Activated B cell treated with CpG ODN at 0.5 μM for 24 hours (primary cell): ENCODE data around the gene CDHR5. TPM values are rescaled to one million over a fixed set of nuclear protein-coding genes. Genes with fewer than 3 reads are reported as not detected.
A peak's percentile ranks its signal among the peaks of the same experiment; 100 is the strongest.

Experiments
- ATAC-seq: fragments of 200-7000 bp; cut with Tn5 transposase; one replicate; pipeline ENCODE4 v1.10.0; 2021; ENCODE audit warnings: low read depth, mild to moderate bottlenecking, moderate library complexity
- CTCF ChIA-PET: fragments of 350-600 bp; sonication (Branson Sonifier 250); formaldehyde crosslinking; loops from one replicate; lab custom pipeline; 2021; ENCODE audit warnings: antibody characterized with exemption; lab: Charles Lee
- POLR2A ChIA-PET: fragments of 350-600 bp; sonication (Branson Sonifier 250); formaldehyde crosslinking; loops from one replicate; lab custom pipeline; 2021; ENCODE audit warnings: antibody characterized with exemption; lab: Charles Lee
- DNase-seq: peaks from one replicate; pipeline ENCODE4 v3.0.0; 2022
- H3K27ac Mint-ChIP-seq: one replicate; pipeline ENCODE4 v1.8.0; 2020; ENCODE audit warnings: mixed read lengths
- H3K27me3 Mint-ChIP-seq: one replicate; pipeline ENCODE4 v1.8.0; 2021; ENCODE audit warnings: mixed read lengths
- H3K36me3 Mint-ChIP-seq: one replicate; pipeline ENCODE4 v1.8.0; 2021; ENCODE audit warnings: low read depth, mixed read lengths
- H3K4me1 Mint-ChIP-seq: one replicate; pipeline ENCODE4 v1.8.0; 2021; ENCODE audit warnings: mixed read lengths
- H3K4me3 Mint-ChIP-seq: one replicate; pipeline ENCODE4 v1.8.0; 2020; ENCODE audit warnings: mild to moderate bottlenecking, mixed read lengths
- H3K9me3 Mint-ChIP-seq: one replicate; pipeline ENCODE4 v1.8.0; 2020; ENCODE audit warnings: mixed read lengths
- intact Hi-C: fragments of 100-400 bp; cut with micrococcal nuclease; formaldehyde crosslinking; loops from one replicate; pipeline ENCODE4 v1.15.1; 2024
- total RNA-seq: library from RNA; stranded (reverse); gene quantifications from 2 replicates; pipeline ENCODE4 v1.2.3, GENCODE V29; 2022
- TF ChIP-seq, protein P1 (sequence below): fragments of 200-600 bp; IDR thresholded peaks from one replicate; pipeline ENCODE4 v1.8.0; 2022; ENCODE audit warnings: antibody characterized with exemption, mild to moderate bottlenecking

Gene CDHR5
- total RNA-seq, 1 donor from 2014 or later, result not detected

DNA sequence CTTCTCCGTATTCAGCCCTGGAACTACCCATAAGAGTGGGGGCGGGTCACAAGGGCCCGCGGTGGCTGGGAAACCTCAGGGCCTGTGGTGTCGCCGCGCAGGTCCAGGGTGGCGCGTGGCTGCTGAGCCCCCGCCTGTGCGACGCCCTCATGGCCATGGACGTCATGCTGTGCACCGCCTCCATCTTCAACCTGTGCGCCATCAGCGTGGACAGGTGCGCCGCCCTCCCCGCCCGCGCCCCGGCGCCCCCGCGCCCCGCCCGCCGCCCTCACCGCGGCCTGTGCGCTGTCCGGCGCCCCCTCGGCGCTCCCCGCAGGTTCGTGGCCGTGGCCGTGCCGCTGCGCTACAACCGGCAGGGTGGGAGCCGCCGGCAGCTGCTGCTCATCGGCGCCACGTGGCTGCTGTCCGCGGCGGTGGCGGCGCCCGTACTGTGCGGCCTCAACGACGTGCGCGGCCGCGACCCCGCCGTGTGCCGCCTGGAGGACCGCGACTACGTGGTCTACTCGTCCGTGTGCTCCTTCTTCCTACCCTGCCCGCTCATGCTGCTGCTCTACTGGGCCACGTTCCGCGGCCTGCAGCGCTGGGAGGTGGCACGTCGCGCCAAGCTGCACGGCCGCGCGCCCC, 14.7 kb upstream of the CDHR5 start:
- H3K4me1 Mint-ChIP-seq, result peaks cover 24% of the 10 kb centered on the region
- no peak overlapping the region for H3K27ac Mint-ChIP-seq
- H3K9me3 Mint-ChIP-seq, result no peaks in the 10 kb centered on the region
- ChIA-PET CTCF (no interaction called here), POLR2A (no interaction called here)
- intact Hi-C loops, result no loop called here
- H3K27me3 Mint-ChIP-seq, result peaks cover 23% of the 10 kb centered on the region
- ATAC-seq (peak; percentile 15), DNase-seq (no peak)
- TF ChIP-seq, protein P1, sequence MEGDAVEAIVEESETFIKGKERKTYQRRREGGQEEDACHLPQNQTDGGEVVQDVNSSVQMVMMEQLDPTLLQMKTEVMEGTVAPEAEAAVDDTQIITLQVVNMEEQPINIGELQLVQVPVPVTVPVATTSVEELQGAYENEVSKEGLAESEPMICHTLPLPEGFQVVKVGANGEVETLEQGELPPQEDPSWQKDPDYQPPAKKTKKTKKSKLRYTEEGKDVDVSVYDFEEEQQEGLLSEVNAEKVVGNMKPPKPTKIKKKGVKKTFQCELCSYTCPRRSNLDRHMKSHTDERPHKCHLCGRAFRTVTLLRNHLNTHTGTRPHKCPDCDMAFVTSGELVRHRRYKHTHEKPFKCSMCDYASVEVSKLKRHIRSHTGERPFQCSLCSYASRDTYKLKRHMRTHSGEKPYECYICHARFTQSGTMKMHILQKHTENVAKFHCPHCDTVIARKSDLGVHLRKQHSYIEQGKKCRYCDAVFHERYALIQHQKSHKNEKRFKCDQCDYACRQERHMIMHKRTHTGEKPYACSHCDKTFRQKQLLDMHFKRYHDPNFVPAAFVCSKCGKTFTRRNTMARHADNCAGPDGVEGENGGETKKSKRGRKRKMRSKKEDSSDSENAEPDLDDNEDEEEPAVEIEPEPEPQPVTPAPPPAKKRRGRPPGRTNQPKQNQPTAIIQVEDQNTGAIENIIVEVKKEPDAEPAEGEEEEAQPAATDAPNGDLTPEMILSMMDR, result no peak
- H3K36me3 Mint-ChIP-seq, result peaks cover 5% of the 10 kb centered on the region
- no peak overlapping the region for H3K4me3 Mint-ChIP-seq

DNA sequence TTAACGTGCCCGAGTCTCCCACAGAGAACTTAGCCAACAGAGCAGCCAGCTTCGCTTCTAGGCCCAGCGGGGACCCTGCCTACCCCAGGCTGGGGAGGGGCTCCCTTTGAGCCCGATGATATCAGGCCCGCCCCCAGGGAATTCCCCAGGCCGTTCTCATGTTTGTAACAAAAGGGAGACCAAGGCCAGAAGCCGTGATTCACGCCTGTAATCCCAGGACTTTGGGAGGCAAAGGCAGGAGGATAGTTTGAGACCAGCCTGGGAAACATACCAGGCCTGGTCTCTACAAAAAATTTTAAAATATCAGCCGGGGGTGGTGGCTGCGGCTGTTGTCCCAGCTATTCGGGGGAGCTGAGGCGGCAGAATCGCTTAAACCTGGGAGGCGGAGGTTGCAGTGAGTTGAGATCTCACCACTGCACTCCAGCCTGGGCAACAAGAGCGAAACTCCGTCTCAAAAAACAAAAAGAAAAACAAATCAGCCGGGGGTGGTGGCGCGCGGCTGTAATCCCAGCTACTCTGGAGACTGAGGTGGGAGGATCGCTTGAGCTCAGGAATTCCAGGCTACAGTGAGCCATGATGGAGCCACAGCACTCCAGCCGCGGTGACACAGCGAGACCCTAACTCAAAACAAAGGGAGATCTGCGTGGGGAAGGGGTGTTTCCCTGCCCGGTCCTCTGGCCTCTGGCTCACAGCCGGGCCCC, 14.0 kb upstream of the CDHR5 start:
- ChIA-PET CTCF (no interaction called here), POLR2A (no interaction called here)
- Mint-ChIP-seq H3K4me3 (no peak overlapping the region), H3K4me1 (peaks cover 24% of the 10 kb centered on the region), H3K36me3 (peaks cover 5% of the 10 kb centered on the region), H3K27me3 (peaks cover 23% of the 10 kb centered on the region), H3K9me3 (no peaks in the 10 kb centered on the region), H3K27ac (no peak overlapping the region)
- TF ChIP-seq, protein P1, result no peak
- ATAC-seq (no peak), DNase-seq (no peak)
- intact Hi-C loops, result no loop called here

DNA sequence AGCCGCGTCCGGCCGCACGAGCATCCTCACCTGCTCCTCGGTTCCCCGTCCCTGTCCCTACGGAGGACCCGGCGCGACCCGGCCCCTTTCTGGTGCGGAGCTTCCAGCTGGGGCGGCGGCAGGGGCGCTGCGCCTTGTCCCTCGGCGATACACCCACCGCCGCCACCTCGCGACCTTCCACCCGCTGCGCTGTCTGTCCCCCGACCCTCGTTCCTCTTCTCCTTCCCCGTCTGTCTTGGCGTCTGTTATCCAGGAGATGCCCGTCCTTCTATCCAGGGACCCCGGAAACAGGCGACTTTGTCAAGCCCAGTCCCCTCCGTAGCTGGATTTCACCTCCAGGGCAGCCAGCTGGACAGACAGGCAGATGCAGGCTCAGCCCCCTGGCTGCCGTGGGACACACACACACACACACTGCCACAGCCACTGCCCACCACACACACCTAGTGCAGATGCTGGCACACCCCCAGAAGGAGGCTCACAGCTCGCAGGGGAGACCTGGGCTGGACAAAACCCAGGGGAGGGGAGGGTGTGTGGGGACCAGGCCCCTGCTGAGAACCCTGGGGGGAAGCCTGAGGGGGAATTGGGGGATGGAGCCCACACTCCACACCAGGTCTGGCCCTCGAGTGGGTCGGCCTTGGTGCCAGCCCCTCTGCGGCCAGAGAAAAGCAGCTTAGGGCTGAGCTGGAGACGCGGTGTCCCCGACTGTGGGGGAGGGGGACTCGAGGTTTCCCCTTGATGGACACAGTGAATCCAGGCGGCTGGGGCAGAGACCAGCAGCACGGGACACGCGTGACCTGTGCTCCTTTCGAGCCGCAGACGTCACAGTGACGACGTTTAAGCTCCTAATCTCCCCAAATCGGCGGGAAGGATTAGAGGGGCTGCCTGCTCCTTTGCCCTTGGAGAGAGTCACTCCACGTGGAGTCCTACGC, 13.1 kb upstream of the CDHR5 start:
- H3K4me1 Mint-ChIP-seq, result peaks cover 24% of the 10 kb centered on the region
- ChIA-PET CTCF (no interaction called here), POLR2A (no interaction called here)
- H3K27me3 Mint-ChIP-seq, result peaks cover 23% of the 10 kb centered on the region
- H3K36me3 Mint-ChIP-seq, result peaks cover 2% of the 10 kb centered on the region
- no peak for DNase-seq
- no peak overlapping the region for H3K27ac Mint-ChIP-seq
- H3K4me3 Mint-ChIP-seq, result peak overlapping the region; percentile 66
- intact Hi-C loops, result loop anchor here (2.0 kb wide), 1 partner anchor 21 kb away; no protein-coding TSS in a partner anchor
- TF ChIP-seq, protein P1, result no peak
- no peaks in the 10 kb centered on the region for H3K9me3 Mint-ChIP-seq
- no peak for ATAC-seq

DNA sequence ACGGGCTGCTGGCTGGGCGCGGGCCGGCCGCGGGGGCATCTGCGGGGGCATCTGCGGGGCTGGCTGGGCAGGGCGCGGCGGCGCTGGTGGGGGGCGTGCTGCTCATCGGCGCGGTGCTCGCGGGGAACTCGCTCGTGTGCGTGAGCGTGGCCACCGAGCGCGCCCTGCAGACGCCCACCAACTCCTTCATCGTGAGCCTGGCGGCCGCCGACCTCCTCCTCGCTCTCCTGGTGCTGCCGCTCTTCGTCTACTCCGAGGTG, 12.5 kb upstream of the CDHR5 start:
- no peak for ATAC-seq
- POLR2A ChIA-PET, result no interaction called here

More for the DNA sequence above, 12.5 kb upstream of the CDHR5 start:
- Mint-ChIP-seq H3K4me1 (peaks cover 24% of the 10 kb centered on the region), H3K36me3 (peaks cover 2% of the 10 kb centered on the region), H3K27ac (no peak overlapping the region), H3K27me3 (peaks cover 23% of the 10 kb centered on the region), H3K9me3 (no peaks in the 10 kb centered on the region), H3K4me3 (peak overlapping the region; percentile 66)
- intact Hi-C loops, result loop anchor here (2.0 kb wide), 1 partner anchor 20 kb away; no protein-coding TSS in a partner anchor
- CTCF ChIA-PET, result no interaction called here
- TF ChIP-seq, protein P1, result no peak
- no peak for DNase-seq
